GM12801 (cell line): ENCODE measurements around the gene ZNF256.

Source experiments
- CTCF ChIP-seq: IDR thresholded peaks from one replicate; pipeline ENCODE4 v1.5.1; 2011; ENCODE audit warnings: control low read depth; ENCODE audit not compliant: insufficient read length; ENCODE audit errors: extremely low read depth

Gene ZNF256

DNA sequence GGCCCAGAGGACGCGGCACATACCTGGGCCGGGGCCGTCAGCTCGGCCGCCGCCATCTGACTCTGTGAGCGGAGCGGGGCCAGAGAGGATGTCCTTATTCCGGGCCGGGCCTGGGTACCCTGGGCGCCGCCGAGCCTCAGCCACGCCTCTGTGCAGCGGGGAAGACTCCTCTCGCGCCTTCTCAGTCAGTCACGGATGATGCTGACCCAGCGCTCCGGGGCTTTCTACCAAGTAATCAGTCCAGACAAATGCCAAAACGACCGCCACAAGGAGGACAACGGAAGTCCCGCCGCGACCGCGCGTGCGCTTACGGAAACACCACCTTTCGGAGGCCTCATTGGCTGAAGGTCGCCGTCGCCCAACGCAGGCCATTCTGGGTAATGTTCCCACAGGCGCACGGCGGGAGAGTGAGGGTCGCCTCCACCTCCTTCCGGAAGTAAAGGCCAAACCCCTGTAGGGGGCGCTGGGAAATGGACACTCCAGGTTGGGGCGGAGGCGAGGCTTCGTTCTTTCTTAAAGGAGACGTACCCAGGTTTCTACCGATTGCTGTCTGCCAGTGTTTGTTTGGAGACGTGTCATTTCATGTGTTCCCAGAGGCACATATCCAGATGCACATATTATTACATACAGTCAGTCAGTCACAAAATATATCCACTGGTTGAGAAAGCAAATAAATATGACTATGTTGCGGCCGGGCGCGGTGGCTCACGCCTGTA lies at the start of gene ZNF256:
Gene ZNF256 (minus strand): TSS at position 288 of the 716 bp plus-strand sequence. CDS start 232 bp downstream, at position 56.
- no peak for TF ChIP-seq CTCF

DNA sequence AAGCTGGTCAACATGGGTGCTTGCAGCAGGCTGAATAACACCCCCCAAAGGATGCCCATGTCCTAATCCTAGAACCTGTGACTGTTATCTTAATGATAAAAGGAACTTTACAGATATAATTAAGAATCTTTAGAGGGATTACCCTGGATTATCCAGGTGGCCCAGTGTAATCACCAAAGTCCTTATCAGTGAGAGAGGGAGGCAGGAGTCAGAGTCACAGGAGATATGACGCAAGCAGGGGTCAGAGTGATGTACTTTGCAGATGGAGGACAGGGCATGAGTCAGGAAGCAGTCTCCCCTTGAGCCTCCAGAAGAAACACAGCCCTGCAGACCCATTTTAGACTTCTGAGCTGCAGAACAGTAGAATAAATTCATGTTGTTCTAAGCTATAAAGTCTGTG lies 45.3 kb upstream of the ZNF256 start:
- no peak for TF ChIP-seq CTCF

DNA sequence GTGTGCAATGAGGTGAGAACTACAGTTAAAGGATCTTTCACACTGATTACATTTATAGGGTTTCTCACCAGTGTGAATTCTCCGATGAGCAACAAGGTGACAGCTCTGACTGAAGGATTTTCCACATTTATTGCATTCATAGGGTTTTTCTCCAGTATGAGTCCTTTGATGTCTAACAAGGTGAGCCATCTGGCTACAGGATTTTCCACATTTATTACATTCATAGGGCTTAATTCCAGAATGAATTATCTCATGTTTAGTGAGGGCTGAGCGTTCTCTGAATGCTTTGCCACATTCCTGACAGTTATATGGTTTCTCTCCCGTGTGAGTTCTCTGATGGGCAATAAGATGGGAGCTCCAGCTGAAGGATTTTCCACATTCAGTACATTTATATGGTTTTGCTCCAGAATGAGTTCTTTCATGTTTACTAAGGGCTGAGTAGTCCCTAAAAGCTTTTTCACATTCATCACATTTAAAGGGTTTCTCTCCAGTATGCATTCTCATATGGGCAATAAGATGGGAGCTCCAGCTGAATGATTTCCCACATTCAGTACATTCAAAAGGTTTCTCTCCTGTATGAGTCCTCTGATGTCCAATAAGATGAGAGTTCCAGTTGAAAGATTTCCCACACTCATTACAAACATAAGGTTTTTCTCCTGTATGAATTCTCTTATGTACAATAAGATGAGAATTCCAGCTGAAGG lies 31.2 kb upstream of the ZNF256 start:
- no peak for TF ChIP-seq CTCF

- TF ChIP-seq CTCF, result no peak
Measured at GRCh38 chr19:57974434-57974833, 26.9 kb upstream of the ZNF256 start, which contains the start of gene C19orf18. Gene C19orf18, minus strand, starts transcription at chr19:57974534. Its CDS starts 102 bp downstream, at chr19:57974432.

DNA sequence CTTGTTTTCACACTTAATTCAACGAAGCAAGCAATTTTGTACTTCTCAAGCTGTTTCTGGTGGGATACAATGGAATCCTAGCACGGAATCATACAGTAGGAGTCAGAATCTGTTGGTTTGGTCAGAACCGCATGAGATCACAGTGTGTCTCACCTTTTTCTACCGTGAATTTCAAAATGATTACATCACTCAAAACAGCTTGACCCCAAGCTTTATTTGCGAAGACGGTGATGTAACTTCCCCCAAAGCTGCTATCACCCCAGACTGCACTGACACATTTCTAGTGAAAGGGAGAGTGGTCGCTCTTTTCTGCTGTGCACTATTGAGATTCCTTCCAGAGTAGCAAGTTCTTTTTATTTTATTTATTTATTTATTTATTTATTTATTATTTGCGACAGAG lies 17.3 kb upstream of the ZNF256 start:
- TF ChIP-seq CTCF, result no peak

DNA sequence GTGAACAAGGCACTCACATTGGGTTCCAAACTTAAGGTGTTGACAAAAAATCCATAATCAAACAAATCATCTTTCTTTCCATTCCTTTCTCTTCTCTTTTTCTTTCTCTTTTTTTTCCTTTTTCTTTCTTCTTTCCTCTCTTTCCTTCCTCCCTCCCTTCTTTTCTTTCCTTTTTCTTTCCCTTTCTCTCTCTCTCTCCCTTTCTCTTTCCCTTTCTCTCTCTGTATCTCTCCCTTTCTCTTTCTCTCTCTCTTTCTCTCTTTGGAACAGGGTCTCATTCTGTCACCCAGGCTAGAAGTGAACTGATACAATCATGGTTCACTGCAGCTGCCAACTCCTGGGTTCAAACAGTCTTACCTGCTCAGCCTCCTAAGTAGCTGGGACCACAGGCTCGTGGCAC lies 14.3 kb upstream of the ZNF256 start:
- no peak for TF ChIP-seq CTCF

GRCh38 chr19:57954996-57955395 lies 7.5 kb upstream of the ZNF256 start:
- no peak for TF ChIP-seq CTCF
